Gastroesophageal sphincter (tissue), 3 donors: ENCODE results near the gene SMC1A.

ENCODE experiments used
- EP300 ChIP-seq: sonication (generic); formaldehyde crosslinking; IDR thresholded peaks from one replicate; pipeline ENCODE4 v1.6.1; 2017; ENCODE audit warnings: antibody characterized with exemption, mild to moderate bottlenecking
- POLR2A ChIP-seq, 2 donors: fragments of 450-650 bp; IDR thresholded peaks; one replicate each; pipeline ENCODE4 v1.6.1; 2017; ENCODE audit warnings: antibody characterized with exemption in 2 of 2, mild to moderate bottlenecking in 2 of 2, moderate library complexity in 1 of 2
- POLR2AphosphoS5 ChIP-seq: sonication (generic); formaldehyde crosslinking; IDR thresholded peaks from one replicate; pipeline ENCODE4 v1.6.1; 2017; ENCODE audit warnings: antibody characterized with exemption
- TF ChIP-seq, protein P1 (sequence below), 4 experiments: fragments of 200-600 bp in 2 of 4; fragments of 450-650 bp in 2 of 4; sonication (generic) in 1 of 4; IDR thresholded peaks; one replicate each; pipeline ENCODE4 v1.5.1; 2017 to 2019; ENCODE audit warnings: antibody characterized with exemption in 4 of 4, mild to moderate bottlenecking in 2 of 4, moderate library complexity in 2 of 4

DNA sequence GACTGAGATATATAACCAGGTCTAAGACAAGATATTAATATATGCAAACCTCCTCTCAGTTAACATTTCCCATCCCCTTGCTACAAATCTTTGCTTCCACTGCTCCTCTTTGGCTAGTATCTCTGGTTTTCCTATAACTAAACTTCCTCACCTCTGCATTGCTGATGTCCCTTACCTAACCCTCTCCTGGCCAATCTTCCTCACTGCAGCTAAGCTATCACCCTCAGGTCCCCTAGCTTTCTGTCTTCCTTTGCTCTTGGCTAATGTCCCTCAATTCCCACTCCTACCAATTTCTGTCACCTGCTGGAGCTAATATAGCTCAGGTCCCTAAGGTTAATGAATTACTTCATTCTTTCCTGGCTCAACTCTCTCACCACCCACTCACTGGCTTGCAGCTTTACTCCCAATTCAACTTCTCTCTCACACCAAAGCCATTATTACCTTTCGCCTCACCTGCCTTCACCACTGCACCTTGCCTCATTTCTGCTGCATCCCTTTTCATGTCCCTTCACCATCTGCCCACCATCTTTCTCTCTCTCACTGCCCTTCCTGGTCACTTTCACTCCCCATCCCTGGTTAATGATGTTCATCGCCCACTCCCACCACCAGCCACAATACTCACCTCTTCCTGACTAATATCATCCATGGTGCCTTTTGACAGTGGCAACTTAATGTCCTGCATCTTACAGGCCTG, 26.7 kb downstream of the SMC1A start:
- TF ChIP-seq, protein P1, sequence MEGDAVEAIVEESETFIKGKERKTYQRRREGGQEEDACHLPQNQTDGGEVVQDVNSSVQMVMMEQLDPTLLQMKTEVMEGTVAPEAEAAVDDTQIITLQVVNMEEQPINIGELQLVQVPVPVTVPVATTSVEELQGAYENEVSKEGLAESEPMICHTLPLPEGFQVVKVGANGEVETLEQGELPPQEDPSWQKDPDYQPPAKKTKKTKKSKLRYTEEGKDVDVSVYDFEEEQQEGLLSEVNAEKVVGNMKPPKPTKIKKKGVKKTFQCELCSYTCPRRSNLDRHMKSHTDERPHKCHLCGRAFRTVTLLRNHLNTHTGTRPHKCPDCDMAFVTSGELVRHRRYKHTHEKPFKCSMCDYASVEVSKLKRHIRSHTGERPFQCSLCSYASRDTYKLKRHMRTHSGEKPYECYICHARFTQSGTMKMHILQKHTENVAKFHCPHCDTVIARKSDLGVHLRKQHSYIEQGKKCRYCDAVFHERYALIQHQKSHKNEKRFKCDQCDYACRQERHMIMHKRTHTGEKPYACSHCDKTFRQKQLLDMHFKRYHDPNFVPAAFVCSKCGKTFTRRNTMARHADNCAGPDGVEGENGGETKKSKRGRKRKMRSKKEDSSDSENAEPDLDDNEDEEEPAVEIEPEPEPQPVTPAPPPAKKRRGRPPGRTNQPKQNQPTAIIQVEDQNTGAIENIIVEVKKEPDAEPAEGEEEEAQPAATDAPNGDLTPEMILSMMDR (IDR thresholded peaks at IDR 0.05), result no peak
- TF ChIP-seq POLR2A (IDR thresholded peaks at IDR 0.05), result no peak
- no peak for TF ChIP-seq POLR2AphosphoS5
- no peak for TF ChIP-seq EP300
